Neural cell (in vitro differentiated cells): ENCODE measurements around the gene MED15. TPM values are rescaled to one million over a fixed set of nuclear protein-coding genes. Genes with fewer than 3 reads are reported as not detected.

Experiments used
- H2AFZ ChIP-seq: fragments of 200-600, 300-800 bp; sonication (generic), shearing (Covaris generic); 2 replicates; pipeline ENCODE4 v1.6.0; 2014; ENCODE audit warnings: low read depth, mild to moderate bottlenecking, antibody characterized with exemption, low read length, moderate library complexity
- H3F3A ChIP-seq: fragments of 200-600 bp; shearing (Covaris generic); 2 replicates; pipeline ENCODE4 v1.6.1; 2016; ENCODE audit warnings: mild to moderate bottlenecking, moderate library complexity, mixed read lengths, antibody characterized with exemption, low read length; ENCODE audit not compliant: insufficient read depth, poor library complexity, severe bottlenecking
- H3K27ac ChIP-seq: fragments of 200-600, 300-800 bp; sonication (generic), shearing (Covaris generic); 2 replicates; pipeline ENCODE4 v1.5.1; 2014; ENCODE audit warnings: mild to moderate bottlenecking, low read length, moderate library complexity
- H3K27me3 ChIP-seq: fragments of 300-800, 200-600 bp; sonication (generic), shearing (Covaris generic); 2 replicates; pipeline ENCODE4 v1.6.0; 2014; ENCODE audit warnings: mild to moderate bottlenecking, low read depth, low read length, moderate library complexity; ENCODE audit not compliant: insufficient read depth
- H3K36me3 ChIP-seq: fragments of 300-800, 200-600 bp; sonication (generic), shearing (Covaris generic); 2 replicates; pipeline ENCODE4 v1.5.1; 2014; ENCODE audit warnings: mild to moderate bottlenecking, antibody characterized with exemption, low read length, moderate library complexity; ENCODE audit not compliant: insufficient read depth
- H3K4me2 ChIP-seq: fragments of 300-800, 200-600 bp; sonication (generic), shearing (Covaris generic); 2 replicates; pipeline ENCODE4 v1.6.0; 2014; ENCODE audit warnings: mild to moderate bottlenecking, low read length
- H3K4me3 ChIP-seq: fragments of 300-800, 200-600 bp; sonication (generic), shearing (Covaris generic); 2 replicates; pipeline ENCODE4 v1.5.1; 2014; ENCODE audit warnings: mild to moderate bottlenecking, low read length, moderate library complexity
- H3K79me2 ChIP-seq: fragments of 200-600 bp; shearing (Covaris generic); replicated peaks from 2 replicates; pipeline ENCODE4 v1.6.0; 2014; ENCODE audit warnings: mild to moderate bottlenecking, low read length, moderate library complexity; ENCODE audit not compliant: insufficient read depth
- H3K9ac ChIP-seq: fragments of 300-800, 200-600 bp; sonication (generic), shearing (Covaris generic); 2 replicates; pipeline ENCODE4 v1.6.1; 2016; ENCODE audit warnings: mild to moderate bottlenecking, low read length, mixed read lengths
- H3K9me2 ChIP-seq: fragments of 200-600 bp; shearing (Covaris generic); 2 replicates; pipeline ENCODE4 v1.6.1; 2016; ENCODE audit warnings: mild to moderate bottlenecking, low read length, mixed read lengths; ENCODE audit not compliant: insufficient read depth
- H3K9me3 ChIP-seq: fragments of 200-600, 300-800 bp; sonication (generic), shearing (Covaris generic); 2 replicates; pipeline ENCODE4 v1.6.1; 2016; ENCODE audit warnings: mild to moderate bottlenecking, mixed run types, low read length, moderate library complexity, mixed read lengths
- H4K20me1 ChIP-seq: fragments of 200-600 bp; shearing (Covaris generic); 2 replicates; pipeline ENCODE4 v1.6.1; 2016; ENCODE audit warnings: mild to moderate bottlenecking, mixed run types; ENCODE audit not compliant: insufficient read depth
- CTCF ChIP-seq: fragments of 450-650 bp; IDR thresholded peaks from 2 replicates; pipeline ENCODE4 v1.5.1; 2014; ENCODE audit warnings: antibody characterized with exemption, mild to moderate bottlenecking, moderate library complexity; ENCODE audit not compliant: poor library complexity, severe bottlenecking
- EP300 ChIP-seq: fragments of 450-650 bp; conservative IDR thresholded peaks from 2 replicates; pipeline ENCODE4 v1.6.1; 2014; ENCODE audit warnings: antibody characterized with exemption, mild to moderate bottlenecking, moderate library complexity; ENCODE audit not compliant: poor library complexity, severe bottlenecking
- EZH2 ChIP-seq: fragments of 200-600, 300-800 bp; shearing (Covaris generic), sonication (generic); IDR thresholded peaks from 2 replicates; pipeline ENCODE4 v1.6.1; 2014; ENCODE audit warnings: antibody characterized with exemption, low read length, borderline replicate concordance, mild to moderate bottlenecking; ENCODE audit not compliant: insufficient read depth, poor library complexity, severe bottlenecking
- MXI1 ChIP-seq: fragments of 450-650 bp; conservative IDR thresholded peaks from 2 replicates; pipeline ENCODE4 v1.6.1; 2014; ENCODE audit warnings: antibody characterized with exemption, mild to moderate bottlenecking; ENCODE audit not compliant: poor library complexity, severe bottlenecking
- POLR2AphosphoS5 ChIP-seq: IDR thresholded peaks from 2 replicates; pipeline ENCODE4 v1.6.1; 2012
- RAD21 ChIP-seq: fragments of 450-650 bp; conservative IDR thresholded peaks from 2 replicates; pipeline ENCODE4 v1.6.1; 2014; ENCODE audit warnings: antibody characterized with exemption, mild to moderate bottlenecking, moderate library complexity
- REST ChIP-seq: IDR thresholded peaks from 2 replicates; pipeline ENCODE4 v1.6.1; 2012; ENCODE audit warnings: borderline replicate concordance
- SMC3 ChIP-seq: fragments of 450-650 bp; conservative IDR thresholded peaks from 2 replicates; pipeline ENCODE4 v1.6.1; 2014; ENCODE audit warnings: antibody characterized with exemption, mild to moderate bottlenecking, moderate library complexity; ENCODE audit not compliant: poor library complexity
- TAF1 ChIP-seq: IDR thresholded peaks from 2 replicates; pipeline ENCODE4 v1.6.1; 2012; ENCODE audit warnings: low read depth
- polyA plus RNA-seq: library from polyadenylated mRNA; depleted of rRNA; stranded (reverse); fragments of >200 nt; gene quantifications from 2 replicates; pipeline ENCODE4 v1.2.3, GENCODE V29; 2014

Gene MED15
- polyA plus RNA-seq, 1 donor from 2014 or later, result 13.2 TPM

- no peak overlapping the region for H3K27ac ChIP-seq
- no peak overlapping the region for H3K4me3 ChIP-seq
- no peaks in the 10 kb centered on the region for H3K9me3 ChIP-seq
- no peak overlapping the region for H3K9ac ChIP-seq
- H3K36me3 ChIP-seq, result no peaks in the 10 kb centered on the region
- no peak overlapping the region for H2AFZ ChIP-seq
- H3K4me2 ChIP-seq, result no peak overlapping the region
- no peaks in the 10 kb centered on the region for H3K9me2 ChIP-seq
- no peaks in the 10 kb centered on the region for H3K27me3 ChIP-seq
- H4K20me1 ChIP-seq, result no peaks in the 10 kb centered on the region
- TF ChIP-seq REST, result no peak
- no peak for TF ChIP-seq POLR2AphosphoS5
- TF ChIP-seq RAD21, result no peak
- TF ChIP-seq MXI1, result no peak
- H3F3A ChIP-seq, result no peaks in the 10 kb centered on the region
- no peaks in the 10 kb centered on the region for H3K79me2 ChIP-seq
Measured at GRCh38 chr22:20588843-20589581, 81.6 kb downstream of the MED15 start.

GRCh38 chr22:20589614-20590476, 82.4 kb downstream of the MED15 start:
- Histone ChIP-seq H4K20me1 (no peaks in the 10 kb centered on the region), H3K79me2 (no peaks in the 10 kb centered on the region), H3K4me2 (no peak overlapping the region), H3K9me3 (no peaks in the 10 kb centered on the region), H3F3A (no peaks in the 10 kb centered on the region), H3K27me3 (no peaks in the 10 kb centered on the region), H3K9ac (no peak overlapping the region), H2AFZ (no peak overlapping the region), H3K9me2 (no peaks in the 10 kb centered on the region), H3K4me3 (no peak overlapping the region), H3K27ac (no peak overlapping the region), H3K36me3 (no peaks in the 10 kb centered on the region)
- no peak for TF ChIP-seq RAD21
- TF ChIP-seq MXI1, result no peak
- TF ChIP-seq REST, result no peak
- no peak for TF ChIP-seq EZH2
- no peak for TF ChIP-seq SMC3
- TF ChIP-seq POLR2AphosphoS5, result no peak
- no peak for TF ChIP-seq TAF1
- no peak for TF ChIP-seq EP300
- TF ChIP-seq CTCF, result no peak
